ENCODE data around the gene USF1.

DNA sequence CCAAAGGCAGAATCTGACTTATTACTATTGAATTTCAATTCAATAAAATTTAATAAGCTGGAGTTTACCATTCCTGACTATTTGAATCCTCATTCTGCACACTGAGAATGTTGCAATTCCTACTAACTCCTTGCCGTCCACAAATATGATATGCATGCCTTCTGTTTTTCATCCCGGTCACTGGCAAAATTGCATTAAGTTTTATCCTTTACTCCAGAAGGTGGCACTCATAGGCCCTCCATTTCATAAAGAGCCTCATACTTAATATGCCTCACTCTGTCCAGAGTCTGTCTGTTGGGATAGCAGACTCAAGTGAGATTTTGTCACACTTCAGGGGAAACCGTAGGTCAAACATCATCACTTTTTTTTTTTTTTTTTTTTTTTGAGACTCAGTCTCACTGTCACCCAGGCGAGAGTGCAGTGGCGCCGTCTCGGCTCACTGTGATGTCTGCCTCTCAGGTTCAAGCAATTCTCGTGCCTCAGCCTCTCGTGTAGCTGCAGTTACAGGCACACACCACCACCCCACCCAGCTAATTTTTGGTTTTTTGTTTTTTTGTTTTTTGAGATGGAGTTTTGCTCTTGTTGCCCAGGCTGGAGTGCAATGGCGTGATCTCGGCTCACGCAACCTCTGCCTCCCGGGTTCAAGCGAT is 52.1 kb downstream of the USF1 start:
- TF ChIP-seq, protein P1, sequence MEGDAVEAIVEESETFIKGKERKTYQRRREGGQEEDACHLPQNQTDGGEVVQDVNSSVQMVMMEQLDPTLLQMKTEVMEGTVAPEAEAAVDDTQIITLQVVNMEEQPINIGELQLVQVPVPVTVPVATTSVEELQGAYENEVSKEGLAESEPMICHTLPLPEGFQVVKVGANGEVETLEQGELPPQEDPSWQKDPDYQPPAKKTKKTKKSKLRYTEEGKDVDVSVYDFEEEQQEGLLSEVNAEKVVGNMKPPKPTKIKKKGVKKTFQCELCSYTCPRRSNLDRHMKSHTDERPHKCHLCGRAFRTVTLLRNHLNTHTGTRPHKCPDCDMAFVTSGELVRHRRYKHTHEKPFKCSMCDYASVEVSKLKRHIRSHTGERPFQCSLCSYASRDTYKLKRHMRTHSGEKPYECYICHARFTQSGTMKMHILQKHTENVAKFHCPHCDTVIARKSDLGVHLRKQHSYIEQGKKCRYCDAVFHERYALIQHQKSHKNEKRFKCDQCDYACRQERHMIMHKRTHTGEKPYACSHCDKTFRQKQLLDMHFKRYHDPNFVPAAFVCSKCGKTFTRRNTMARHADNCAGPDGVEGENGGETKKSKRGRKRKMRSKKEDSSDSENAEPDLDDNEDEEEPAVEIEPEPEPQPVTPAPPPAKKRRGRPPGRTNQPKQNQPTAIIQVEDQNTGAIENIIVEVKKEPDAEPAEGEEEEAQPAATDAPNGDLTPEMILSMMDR (IDR thresholded peaks at IDR 0.05; ENCODE audit: poor library complexity), result peak; percentile 53
- no peak for TF ChIP-seq EZH2 (IDR thresholded peaks at IDR 0.05; ENCODE audit: borderline replicate concordance)

All from hepatocyte (in vitro differentiated cells).